GM18951 (cell line): ENCODE results near the gene HIPK1.

Source experiments
- POLR2A ChIP-seq: IDR thresholded peaks from 4 replicates; pipeline ENCODE4 v1.6.1; 2011; ENCODE audit warnings: mild to moderate bottlenecking; ENCODE audit not compliant: insufficient read length, insufficient read depth; ENCODE audit errors: extremely low read depth
- in situ Hi-C: fragments of 300-500 bp; cut with MboI; formaldehyde crosslinking; loops from one replicate; pipeline ENCODE4 v1.12.0; 2022; ENCODE audit warnings: low sequenced_read_pairs, mixed read lengths, inconsistent platforms; ENCODE audit not compliant: unreplicated experiment

The HIPK1 gene

GRCh38 chr1:113924473-113924872, 4.7 kb upstream of the HIPK1 start:
- no peak for TF ChIP-seq POLR2A
- in situ Hi-C loops = no loop called here

GRCh38 chr1:113928187-113928930, 765 bp upstream of the HIPK1 start:
- TF ChIP-seq POLR2A = no peak
- in situ Hi-C loops = no loop called here

DNA sequence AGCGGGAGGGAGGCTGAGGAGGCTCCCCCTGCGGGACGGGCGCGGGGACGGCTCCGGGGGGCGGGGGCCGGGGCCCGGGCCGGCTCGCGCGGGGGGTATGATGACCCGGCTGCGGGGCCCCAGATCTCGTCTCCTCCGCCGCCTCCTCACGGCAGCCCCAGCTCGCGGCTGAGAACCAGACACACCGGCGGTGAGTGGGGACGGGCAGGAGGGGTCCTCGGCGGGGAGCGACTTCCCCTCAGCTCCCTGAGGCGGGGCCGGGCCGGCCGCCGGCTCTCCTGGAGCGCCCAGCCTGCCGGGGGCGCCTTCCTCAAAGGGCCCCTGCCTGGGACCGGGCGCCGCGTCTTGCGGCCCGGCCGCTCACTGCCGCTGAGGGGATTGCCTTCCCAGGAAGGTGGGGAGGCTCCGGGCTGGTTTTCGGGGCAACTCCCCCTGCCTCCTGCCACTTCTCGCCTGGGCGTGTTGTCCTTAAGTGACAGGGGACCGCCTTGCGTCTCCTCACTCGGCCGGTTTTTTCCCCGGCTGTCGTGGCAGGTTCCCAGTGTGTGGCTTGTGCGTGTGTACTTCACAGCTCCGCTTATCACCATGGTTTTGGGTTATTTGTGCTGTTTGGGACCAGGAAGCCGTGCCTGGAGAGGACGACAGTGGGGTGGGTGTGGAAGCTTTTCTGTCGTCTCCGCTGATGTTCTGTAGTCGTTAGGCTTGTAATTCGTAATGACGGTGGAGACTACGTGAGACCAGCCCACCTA, 800 bp downstream of the HIPK1 start:
- in situ Hi-C loops = no loop called here

GRCh38 chr1:113930499-113931161, 1.5 kb downstream of the HIPK1 start:
- TF ChIP-seq POLR2A = no peak
- in situ Hi-C loops = no loop called here

More for the DNA sequence above, 800 bp downstream of the HIPK1 start:
- TF ChIP-seq POLR2A = no peak

- no peak for TF ChIP-seq POLR2A
- in situ Hi-C loops = no loop called here
These were observed 2.3 kb downstream of the HIPK1 start for GRCh38 chr1:113931451-113931851.

DNA sequence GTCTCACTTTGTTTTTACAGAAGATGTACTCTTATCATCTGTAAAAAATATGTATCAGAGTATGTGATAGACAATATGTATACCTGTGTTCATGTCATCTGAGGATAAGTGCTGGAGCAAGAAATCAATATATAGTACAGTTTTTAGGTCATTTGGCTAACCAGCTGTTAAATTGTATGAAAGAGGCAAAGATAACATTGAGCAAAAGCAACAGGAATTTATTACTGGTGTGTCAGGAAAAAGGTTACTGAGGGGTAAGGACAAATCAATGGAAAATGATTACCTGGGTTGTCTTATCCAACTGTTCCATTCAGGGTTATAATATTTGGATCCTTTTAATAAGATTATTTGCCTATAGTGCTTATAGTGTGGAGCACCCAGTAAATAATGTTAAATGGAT, 4.9 kb downstream of the HIPK1 start:
- no peak for TF ChIP-seq POLR2A
- in situ Hi-C loops = no loop called here

DNA sequence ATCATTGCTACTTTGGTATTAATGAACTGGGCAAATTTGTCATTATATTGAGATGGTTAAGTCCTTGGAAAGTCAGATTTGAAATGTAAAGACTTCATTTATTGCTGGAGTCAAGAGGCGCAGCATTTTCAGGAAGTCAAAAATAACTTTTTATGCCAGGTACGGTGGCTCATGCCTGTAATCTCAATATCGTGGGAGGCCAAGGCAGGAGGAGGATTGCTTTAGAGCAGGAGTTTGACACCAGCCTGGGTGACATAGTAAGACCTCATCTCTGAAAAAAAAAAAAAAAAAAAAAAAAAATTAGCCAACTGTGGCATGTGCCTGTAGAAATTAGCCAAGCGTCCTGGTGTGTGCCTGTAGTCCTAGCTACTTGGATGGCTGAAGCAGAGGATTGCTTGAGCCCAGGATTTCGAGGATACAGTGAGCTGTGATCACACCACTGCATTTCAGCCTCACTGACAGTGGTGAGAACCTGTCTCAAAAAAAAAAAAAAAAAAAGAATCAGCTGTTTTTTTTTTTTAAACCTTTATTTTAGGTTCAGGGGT, 5.5 kb downstream of the HIPK1 start:
- in situ Hi-C loops = no loop called here
- TF ChIP-seq POLR2A = no peak

DNA sequence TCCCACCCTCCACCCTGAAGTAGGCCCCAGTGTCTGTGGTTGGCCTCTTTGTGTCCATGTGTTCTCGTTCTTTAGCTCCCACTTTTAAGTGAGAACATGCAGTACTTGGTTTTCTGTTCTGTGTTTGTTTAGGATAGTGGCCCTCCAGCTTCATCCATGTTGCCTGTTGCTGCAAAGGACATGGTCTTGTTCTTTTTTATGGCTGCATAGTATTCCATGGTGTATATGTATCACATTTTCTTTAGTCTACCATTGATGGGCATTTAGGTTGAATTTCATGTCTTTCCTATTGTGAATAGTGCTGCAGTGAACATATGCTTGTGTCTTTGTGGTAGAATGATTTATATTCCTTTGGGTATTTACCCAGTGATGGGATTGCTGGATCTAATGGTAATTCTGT, 6.1 kb downstream of the HIPK1 start:
- in situ Hi-C loops = no loop called here
- TF ChIP-seq POLR2A = no peak

DNA sequence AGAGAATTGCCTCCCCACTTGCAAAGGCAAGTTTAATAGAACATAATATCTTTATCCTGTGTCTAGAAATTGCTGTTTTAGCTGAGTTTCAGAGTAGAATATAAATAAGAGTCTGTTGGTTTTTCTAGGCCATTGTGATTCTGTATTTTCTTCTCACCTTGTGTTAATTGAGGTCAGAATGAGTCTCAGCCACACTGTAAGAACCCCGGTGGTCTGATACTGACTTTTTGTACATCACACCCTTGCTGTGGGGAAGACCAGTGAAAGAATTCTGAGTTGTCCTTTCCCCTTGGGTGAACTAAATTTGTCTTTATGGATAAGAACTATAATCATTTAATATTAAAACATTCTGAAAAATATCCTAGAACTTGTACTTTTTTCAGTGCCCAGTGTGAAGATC, 6.8 kb downstream of the HIPK1 start:
- in situ Hi-C loops = no loop called here
- TF ChIP-seq POLR2A = no peak

DNA sequence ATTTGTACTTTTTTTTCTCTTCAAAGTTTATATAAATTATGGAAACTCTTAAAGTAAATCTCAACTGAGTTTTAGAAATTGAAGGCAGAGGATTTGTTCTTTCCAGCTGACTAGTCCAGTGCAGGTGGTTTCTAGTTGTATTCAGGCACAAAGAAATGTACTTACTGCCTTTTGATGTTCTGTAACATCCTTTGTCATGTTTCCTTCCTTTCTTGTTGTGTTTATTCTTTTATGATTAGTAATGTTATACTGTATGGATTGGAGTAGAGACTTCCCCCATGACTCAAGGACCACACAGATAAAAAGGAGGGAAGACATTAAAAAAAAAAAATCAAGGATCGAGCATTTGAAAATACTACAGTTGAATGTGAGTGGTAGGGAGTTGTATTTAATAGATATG, 8.0 kb downstream of the HIPK1 start:
- in situ Hi-C loops = no loop called here
- no peak for TF ChIP-seq POLR2A

GRCh38 chr1:113938192-113938591, 9.1 kb downstream of the HIPK1 start:
- no peak for TF ChIP-seq POLR2A
- in situ Hi-C loops = no loop called here

DNA sequence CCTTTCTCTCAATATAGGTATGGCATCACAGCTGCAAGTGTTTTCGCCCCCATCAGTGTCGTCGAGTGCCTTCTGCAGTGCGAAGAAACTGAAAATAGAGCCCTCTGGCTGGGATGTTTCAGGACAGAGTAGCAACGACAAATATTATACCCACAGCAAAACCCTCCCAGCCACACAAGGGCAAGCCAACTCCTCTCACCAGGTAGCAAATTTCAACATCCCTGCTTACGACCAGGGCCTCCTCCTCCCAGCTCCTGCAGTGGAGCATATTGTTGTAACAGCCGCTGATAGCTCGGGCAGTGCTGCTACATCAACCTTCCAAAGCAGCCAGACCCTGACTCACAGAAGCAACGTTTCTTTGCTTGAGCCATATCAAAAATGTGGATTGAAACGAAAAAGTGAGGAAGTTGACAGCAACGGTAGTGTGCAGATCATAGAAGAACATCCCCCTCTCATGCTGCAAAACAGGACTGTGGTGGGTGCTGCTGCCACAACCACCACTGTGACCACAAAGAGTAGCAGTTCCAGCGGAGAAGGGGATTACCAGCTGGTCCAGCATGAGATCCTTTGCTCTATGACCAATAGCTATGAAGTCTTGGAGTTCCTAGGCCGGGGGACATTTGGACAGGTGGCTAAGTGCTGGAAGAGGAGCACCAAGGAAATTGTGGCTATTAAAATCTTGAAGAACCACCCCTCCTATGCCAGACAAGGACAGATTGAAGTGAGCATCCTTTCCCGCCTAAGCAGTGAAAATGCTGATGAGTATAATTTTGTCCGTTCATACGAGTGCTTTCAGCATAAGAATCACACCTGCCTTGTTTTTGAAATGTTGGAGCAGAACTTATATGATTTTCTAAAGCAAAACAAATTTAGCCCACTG, 11.5 kb downstream of the HIPK1 start:
- in situ Hi-C loops = no loop called here
- no peak for TF ChIP-seq POLR2A

- no peak for TF ChIP-seq POLR2A
- in situ Hi-C loops = no loop called here
These were observed 12.1 kb downstream of the HIPK1 start for GRCh38 chr1:113941245-113941559.

GRCh38 chr1:113942527-113942926, 13.4 kb downstream of the HIPK1 start:
- no peak for TF ChIP-seq POLR2A
- in situ Hi-C loops = no loop called here
